RKO (cell line): ENCODE results near the gene DPP7.

ENCODE experiments used
- DNase-seq: peaks from one replicate; pipeline ENCODE4 v3.0.0-alpha.2; 2016; ENCODE audit warnings: low spot score

DPP7 gene

DNA sequence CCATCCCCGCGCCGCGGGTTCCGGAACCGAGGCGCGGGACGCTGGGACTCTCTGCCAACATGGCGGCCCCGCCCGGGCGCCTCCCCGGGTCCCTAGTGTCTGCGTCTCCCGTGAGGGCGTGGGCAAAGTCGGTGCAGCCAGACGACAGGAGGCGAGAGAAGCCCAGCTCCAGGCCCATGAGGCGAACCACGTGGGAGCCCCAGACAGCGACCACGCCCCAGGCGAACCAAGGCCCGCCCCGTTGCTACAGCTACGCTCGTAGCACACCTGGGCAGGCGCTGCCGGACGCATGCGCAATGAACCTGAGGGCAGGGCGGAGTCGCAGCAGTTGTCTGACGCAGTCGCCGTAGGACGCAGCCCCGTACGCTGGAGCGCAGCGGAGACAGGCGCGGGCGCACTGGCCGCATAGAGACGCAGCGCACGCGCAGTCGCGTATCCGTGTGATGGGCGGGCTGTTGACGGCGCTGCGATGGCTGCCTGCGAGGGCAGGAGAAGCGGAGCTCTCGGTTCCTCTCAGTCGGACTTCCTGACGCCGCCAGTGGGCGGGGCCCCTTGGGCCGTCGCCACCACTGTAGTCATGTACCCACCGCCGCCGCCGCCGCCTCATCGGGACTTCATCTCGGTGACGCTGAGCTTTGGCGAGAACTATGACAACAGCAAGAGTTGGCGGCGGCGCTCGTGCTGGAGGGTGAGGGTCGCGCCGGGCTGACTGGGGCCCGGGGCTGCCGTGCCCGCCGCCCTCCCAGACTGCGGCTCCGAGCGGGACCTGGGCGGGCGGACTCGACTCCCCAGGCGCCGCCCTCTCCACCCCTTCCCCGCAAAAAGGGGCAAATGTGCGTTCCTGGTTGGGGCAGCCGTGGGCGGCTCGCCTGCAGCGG lies 27.8 kb downstream of the DPP7 start, which contains the start of gene MAN1B1:
Gene MAN1B1, plus strand, starts transcription at position 455 of the 878 bp plus-strand sequence. Its CDS starts 15 bp downstream, at position 470.
- peak; percentile 100 for DNase-seq

DNA sequence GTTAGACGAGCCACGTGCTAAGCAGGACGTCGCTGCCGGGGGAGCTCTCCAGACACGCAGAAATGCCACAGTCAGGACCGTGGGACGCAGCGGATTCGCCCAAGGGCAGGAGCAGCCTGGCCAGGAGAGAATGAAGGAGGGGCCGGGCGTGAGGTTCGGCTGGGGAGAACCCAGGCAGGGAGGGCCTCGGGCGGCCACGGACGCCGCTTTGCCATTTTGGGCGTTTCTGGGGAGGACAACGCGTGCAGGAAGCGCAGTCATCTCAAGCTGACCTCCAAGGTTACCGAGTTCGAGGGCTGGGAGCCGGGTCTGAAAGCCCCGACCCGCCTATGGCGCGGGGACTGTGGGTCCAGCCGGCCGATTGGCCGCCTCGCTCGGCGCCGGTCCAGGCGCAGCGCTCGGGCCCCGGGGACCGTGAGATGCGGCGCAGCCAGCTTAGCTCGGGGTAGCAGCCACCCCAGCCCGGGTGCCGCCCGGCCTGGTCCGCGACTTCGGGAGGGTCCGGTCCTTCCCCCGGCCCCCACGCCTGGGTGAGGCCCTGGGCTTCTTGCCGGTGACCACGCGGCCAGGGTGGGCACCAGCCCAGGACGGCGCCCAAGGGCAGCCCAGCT lies 28.5 kb downstream of the DPP7 start:
- peak; percentile 74 for DNase-seq

DNA sequence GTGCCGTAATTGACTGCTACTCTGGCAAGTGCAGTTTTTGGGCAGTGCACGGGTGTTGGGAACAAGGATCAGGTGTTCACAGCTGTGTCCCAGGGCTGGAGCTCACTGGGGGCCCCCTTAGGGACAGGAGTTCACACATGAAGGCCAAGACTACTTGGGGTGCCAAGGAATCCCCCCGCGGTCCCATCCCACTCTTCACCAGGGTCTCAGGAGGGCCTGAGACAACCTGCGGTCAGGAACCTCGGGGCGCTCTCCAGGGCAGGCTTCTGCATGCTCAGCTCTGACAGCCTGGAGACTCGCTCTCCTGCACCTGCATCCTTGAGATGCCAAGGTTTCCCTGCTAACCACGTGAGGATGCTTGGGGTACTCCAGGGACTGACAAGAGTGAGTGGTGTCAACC lies 30.0 kb downstream of the DPP7 start:
- DNase-seq, result no peak

DNA sequence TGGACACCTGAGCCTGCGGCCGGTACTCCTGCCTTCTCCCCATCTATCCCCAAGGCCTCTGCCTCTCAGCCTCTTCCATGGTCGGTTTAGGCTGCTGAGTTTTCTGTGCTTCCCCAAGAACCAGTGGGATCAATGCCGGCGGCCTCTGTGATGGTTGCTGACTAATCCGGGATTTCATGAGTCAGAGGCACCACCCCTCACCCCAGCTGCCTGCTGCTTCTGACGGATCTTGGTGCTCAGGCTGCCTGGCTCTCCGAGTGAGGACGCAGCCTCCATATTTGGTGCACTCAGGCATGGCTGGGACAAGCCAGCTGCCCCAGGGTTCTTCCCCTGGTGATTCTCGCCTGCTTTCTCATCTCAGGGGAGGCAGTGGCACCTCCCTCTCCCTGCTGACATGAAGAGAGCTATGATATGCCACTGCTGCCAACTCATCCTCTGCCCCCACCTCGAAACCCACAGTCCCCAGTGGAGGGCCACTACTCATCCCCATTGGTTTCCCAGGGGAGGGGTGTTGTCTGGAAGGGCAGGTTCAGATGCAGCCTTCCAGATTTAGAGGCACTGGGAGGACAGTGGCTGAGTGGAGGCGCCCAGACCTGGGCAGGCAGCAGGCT lies 31.0 kb downstream of the DPP7 start:
- DNase-seq, result peak; percentile 99

DNA sequence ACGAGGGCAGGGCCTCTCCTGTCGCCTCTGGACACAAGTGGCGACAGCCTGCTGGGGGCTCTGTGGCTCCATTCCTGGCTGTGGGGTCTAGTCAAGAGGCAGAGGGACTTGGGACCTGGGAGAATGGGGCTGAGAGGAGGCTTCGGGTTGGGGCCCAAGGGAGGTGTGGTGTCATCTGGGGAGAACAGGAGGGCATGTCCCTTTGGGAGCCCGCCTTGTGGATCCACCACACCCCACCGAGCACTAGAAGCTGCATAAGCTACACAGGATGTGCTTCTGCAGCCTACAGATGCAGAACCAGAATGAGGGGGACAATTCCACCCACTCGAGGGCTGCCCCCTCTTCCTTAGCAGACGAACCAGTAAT lies 31.6 kb downstream of the DPP7 start:
- DNase-seq, result no peak

DNA sequence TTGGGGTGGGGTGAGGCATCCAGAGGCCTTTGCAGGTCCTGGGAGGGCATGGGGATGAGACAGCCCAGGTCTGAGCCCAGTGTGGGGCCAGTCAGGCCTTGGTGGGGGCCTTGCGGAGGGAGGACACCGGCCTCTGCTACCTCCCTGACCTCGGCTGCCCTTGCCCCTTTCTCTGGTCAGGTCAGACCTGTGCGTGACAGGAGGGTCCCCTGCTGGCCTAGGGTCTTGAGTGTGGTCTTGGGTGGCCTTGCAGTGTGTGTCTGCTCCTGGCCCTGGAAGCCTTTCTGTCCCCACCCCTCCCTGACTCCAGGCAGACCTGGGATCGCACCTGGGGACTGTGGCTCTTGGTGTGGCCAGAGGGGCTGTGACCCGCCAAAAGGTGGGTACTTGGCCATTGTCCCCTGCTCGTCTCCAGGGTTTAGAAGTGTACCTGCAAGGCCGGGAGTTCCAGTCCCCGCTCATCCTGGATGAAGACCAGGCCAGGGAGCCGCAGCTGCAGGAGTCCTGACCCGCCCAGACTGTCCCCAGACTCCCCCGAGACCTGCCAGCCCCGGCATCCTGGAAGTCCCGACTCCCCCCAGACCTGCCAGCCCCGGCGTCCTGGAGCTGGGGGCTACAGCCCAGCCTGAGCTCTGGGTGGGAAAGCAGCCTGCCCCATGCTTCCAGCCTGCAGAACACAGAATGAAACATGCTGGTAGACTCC lies 32.2 kb downstream of the DPP7 start:
- DNase-seq, result no peak

DNA sequence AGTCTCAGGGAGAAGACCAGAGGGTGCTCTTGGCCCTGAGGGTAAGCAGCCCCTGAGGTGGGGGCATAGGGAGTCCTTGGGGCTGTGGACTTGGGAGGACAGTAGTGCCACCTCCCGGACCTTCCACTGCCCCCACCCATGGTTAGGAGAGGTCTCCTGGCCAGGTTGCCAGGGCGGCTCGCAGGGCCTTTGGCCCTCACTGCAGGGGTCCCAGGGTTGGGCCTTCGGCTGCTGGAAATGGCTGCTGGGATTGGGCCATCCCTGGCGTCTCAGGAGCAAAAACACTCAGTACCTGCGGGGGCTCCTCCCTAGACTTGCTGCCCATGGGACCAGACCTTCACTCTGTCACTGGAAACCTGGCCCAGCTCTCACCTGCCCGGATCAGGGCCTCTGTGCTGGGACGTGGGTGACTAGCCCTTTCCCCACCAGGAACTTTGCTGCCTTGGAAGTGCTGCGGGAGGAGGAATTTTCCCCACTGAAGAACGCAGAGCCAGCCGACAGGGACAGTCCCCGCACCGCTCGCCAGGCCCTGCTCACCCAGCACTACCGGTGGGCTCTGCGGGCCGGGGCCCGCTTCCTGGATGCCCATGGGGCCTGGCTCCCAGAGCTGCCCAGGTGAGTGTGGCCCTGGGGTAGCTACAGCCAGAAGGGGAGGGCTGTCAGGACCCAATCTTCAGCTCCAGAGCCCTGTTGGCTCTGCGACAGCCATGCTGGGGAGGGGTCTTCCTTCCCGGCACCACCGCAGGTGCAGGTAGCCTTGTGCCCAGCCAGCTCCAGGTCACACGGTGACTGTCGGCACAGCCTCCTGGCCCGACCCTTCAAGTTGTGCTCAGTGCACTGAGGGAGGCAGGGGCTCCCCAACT lies 34.0 kb downstream of the DPP7 start:
- DNase-seq, result no peak

DNA sequence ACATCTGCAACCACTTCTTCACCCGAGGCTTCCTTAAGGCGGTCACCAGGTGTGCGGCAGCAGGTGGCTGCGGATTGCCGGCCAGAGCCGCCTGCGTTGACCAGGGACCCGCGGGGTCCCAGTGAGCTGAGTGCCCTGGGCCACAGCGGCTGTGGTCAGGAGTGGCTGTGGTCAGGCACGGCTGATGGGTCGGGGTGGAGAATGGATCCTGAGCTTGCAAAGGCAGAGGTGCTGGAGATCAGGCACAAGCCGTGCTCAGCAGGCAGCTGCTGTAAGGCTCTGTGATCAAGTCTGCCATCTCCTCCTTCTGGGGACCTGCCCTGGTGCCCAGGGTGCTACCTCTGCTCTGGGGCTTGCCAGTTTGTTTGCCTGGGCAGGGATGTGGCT lies 35.1 kb downstream of the DPP7 start:
- no peak for DNase-seq

DNA sequence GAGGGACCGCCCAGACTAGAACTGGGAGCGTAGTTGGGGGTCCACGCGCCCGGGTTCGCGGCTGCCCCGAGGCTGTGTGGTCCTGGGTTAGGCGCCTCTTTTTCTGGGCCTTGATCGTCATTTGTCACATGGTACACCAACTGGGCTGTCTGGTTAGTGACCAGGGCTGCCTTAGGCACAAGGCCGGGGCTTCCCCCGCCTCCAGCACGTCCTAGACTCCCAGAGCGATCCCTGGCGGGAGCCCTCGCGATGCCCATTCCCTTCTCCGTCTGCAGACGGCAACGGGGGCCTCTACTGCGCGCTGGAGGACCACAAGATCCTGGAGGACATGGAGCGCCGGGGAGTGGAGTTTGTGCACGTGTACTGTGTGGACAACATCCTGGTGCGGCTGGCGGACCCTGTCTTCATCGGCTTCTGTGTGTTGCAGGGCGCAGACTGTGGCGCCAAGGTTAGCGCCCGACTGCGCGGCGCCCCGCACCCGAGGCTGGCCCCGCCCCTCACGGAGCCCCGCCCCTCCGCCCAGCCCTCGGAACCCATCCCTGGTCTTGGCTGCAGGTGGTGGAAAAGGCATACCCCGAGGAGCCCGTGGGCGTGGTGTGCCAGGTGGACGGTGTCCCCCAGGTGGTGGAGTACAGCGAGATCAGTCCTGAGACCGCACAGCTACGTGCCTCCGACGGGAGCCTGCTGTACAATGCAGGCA lies 35.7 kb downstream of the DPP7 start:
- DNase-seq, result no peak

DNA sequence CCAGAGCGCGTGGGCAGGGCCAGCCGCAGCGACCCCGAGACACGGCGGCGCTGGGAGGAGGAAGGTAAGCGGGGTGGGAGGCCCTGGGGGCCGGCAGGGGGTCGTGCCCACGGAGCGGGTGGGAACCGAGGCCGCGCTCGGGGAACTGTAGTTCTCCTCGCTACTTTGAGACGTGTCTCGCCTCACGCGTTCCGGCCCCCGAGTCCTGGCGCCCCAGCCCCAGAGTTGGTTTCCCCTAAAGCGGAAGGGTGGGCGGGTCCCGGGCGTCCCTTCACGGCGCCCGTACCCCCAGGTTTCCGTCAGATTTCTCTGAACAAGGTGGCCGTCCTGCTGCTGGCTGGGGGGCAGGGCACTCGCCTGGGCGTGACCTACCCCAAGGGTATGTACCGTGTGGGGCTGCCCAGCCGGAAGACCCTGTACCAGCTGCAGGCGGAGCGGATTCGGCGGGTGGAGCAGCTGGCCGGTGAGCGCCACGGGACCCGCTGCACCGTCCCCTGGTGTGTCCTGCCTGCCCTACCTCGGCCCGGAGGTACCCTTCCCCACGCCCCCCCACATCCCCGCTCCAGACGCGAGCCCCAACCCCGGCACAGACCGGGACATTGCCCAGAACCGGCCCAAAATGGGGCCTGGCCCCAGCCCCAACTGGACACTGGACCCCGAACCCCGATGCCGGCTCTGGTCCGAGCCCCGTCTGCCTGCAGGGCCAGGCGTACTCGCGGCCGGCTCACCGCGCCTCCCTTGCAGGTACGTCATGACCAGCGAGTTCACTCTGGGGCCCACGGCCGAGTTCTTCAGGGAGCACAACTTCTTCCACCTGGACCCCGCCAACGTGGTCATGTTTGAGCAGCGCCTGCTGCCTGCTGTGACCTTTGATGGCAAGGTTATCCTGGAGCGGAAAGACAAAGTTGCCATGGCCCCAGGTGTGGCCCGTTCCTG lies 36.5 kb downstream of the DPP7 start:
- DNase-seq, result peak; percentile 63

DNA sequence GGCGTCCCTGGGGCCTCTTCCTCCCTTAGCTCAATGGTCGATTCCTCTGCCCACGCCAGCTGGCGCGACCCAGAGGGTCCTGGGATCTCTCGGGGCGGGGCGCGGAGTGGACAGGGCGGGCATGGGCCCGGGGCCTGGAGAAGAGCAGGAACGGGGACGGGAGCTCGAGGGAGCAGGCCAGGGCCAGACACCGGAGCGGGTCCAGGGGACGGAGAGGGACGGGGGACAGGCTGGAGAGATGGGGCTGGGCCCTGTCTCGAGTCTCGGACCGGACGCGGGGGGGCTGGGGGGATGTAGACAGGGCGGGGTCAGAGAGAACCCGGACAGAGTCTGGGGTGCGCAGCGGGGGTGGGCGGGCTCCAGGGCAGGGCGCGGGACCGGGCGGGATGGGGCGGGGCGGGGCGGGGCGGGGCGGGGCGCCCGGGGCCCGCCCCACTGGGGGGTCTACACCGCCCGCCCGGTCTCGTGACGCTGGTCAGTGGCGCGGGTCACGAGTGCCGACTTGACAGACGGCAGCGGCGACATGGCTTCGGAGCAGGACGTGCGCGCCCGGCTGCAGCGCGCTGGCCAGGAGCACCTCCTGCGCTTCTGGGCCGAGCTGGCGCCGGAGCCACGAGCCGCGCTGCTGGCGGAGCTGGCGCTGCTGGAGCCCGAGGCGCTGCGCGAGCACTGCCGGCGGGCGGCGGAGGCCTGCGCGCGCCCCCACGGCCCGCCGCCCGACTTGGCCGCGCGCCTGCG lies 37.4 kb downstream of the DPP7 start, which contains the start of gene UAP1L1:
Gene UAP1L1, plus strand, starts transcription at position 508 of the 738 bp plus-strand sequence. Its CDS starts 16 bp downstream, at position 524.
- peak; percentile 87 for DNase-seq

DNA sequence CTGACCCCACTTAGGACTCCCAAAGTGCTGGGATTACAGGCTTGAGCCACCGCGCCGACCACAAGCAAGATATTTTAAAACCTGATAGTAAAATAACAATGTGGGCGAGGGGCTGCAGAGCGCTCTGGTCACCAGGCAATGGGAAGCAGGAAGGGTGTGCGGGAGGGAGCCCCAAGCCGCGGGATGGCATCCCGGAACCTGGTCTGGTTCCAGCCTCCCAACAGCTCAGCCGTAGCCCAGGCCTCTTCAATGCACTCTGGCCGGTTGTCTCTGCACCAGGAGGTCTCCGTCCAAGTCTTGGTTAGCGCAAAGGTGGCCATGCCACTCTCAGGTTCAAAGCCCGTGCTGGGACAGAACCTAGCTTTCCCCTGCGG lies 37.9 kb downstream of the DPP7 start:
- no peak for DNase-seq

DNA sequence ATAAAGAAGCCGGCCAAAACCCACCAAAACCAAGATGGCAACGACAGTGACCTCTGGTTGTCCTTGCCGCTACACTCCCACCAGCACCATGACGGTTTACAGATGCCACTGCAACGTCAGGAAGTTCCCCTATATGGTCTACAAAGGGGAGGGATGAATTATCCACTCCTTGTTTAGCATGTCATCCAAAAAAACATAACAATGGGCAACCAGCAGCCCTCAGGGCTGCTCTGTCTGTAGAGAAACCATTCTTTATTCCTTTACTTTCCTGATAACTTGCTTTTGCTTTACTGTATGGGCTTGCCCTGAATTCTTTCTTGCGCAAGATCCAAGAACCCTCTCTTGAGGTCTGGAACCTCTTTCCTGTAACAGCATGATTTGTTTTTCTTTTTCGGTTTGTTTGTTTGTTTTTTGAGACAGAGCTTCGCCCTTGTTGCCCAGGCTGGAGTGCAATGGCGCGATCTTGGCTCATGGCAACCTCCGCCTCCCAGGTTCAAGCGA lies 39.2 kb downstream of the DPP7 start:
- DNase-seq, result no peak

DNA sequence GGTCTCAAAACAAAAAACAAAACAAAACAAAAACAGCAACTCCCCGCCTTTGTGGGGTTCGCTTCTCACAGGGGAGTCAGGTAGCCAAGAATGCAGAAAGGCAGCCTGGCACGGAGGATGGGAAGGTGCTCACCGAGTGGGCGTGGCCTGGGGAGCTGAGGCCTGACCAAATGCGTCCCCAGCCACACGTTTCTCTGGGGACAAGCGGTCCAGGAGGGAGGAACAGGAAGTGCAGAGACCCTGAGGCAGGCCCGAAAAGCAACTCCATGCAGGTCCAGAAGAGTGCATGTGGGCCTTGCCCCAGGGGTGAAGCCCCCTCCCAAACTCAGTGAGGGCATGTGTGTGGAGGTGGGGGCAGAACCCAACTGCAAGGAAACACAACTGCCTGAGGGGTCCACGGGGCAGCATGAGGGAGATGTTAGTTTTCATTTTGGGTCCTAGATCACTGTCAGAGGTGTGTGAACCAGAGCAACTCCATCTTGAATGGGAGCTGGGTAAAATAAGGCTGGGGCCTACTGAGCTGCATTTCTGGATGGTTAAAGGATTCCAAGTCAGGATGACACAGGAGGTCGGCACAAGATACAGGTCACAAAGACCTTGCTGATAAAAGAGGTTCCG lies 39.8 kb downstream of the DPP7 start:
- no peak for DNase-seq

DNA sequence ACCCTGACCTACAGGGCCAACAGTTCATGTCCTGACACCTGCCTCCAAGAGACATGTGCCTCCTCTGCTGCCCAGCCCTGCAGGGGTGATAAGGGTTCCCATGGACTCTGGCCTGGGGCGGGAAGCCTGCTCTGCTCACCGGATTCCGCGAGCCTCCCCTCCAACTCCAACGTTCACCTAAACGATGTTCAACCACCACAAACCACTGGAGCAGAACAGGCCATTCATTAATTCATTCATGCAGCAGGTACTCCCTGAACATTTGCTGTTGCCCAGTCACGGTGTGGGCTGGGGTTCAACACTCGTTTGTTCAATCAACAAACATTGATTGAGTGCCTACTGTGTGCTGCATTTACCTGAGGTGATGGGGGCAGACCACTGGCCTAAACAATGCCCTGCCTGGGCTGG lies 40.5 kb downstream of the DPP7 start:
- DNase-seq, result no peak

DNA sequence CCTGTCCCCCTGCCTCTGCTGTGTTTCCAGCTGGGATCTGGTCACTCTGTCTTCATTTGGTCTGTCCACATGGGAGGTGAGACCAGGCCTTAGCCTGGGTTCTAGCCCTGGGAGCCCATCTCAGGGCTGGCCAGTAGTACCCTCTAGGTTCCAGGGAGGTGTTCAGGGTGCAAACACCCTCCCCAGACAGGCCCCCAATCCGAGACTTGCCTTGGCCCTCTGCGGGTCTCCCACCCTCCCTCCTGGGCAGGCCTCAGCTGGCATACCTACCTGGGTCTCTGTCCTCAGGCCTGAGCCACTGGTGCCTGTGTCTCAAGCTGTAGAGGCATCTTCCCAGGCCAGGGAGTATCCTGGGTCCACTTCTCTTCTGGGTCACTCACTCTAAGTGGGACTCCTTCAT lies 43.3 kb downstream of the DPP7 start:
- no peak for DNase-seq

DNA sequence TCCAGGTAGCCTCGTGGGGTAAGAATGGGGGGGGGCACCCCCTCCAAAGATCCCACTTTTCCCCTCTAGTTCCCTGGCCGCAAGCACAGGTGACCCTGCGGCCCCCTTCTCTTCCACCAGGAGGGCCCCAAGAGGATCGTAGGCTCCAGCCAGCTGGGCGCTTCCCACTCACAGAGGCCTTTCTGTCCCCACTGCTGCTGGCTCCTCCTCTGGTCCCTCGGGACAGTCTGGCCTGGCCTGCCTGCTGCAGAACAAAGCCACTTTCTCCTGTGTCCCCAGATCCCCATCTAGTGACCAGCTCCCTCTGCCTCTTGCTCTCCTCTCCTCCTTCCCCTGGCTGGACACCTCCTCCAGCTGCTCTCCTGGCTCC lies 43.6 kb downstream of the DPP7 start:
- DNase-seq, result peak; percentile 61

DNA sequence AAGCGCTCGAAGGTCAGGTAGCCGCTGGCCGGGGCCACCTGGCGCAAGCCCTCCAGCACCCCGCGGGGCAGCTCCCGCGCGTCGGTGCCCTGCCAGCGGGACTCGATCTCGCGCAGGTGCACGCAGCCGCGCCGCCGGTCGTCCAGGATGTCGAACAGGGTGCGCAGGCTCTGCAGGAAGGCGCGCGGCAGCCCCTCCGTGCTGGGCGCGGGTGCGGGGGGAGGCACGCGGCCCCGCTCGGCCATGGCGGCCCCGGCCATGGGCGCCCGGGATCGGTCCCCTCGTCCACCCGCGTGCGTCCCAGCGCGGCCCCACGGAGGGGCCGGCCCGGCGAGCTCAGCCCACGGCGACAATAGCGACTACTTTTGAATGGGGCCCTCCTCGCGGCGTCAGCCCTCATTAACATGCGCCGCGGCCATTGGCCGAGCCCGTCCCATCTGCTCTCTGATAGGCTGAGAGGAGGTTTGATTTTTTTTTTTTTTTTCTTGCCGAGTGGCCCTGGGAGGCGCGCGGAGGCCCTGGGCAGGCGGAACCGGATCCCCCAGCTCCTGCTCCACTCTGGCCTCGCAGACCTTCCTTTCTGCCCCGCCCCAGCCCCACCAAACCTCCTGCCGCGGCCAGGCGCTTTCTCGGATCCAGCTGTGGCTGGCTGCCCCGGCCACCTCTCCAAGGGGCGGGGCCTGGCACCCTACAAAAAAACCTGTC lies 44.2 kb downstream of the DPP7 start, which contains the start of gene SAPCD2:
Gene SAPCD2, minus strand, starts transcription at position 357 of the 705 bp plus-strand sequence. Its CDS starts 97 bp downstream, at position 260.
- DNase-seq, result peak; percentile 97
